Measurements from ENCODE around the gene CHST6. TPM values are rescaled to one million over a fixed set of nuclear protein-coding genes. Genes with fewer than 3 reads are reported as not detected.

CHST6 gene
- total and polyA plus RNA-seq, 9 of the 15 experiments (the other 6 are each of a cell fraction or from before 2014, with no cell fraction given) = 0.01 to 0.05 (median 0.02) TPM; not detected in 6

DNA sequence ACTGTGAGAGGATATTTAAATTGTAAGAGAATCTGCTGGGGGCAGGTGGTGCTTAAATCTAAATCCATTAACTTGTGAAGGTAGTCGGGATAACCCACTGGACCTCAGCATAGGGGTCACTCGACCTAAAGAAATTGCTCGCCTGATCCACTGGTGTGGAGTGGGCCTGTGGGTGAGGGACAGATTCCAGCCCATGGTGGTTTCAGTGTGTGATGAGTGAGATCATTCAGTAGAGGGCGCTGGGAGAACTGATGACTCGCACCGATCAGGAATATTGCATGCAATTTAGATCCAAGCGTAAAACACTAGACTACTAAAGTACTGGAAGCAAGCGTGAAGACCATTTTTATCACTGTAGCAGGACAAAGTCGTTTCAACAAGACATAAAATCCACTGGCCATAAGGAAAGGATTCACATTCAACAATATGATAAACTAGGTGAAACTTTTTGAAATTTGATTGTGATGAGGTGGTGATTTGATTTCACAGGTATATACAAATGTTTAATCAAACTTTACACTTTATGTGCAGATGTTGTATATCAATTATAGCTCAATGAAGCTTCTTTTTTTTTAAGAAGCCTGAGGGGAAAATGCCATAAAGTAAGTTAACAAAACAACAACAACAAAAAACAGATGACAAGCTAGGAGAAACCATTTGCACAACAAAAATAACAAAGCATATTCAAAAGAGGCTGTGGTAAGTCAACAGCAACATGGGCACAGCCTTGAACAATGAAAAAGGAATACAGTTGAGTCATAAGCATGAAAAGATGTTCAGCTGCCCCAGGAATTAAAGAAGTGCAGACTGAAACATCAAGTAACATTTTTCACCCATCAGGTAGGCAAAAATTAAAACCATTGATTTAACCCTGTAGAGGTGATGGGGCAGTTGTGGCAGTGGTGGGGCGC, 23.3 kb downstream of the CHST6 start (continued):
- TF ChIP-seq, protein P1, sequence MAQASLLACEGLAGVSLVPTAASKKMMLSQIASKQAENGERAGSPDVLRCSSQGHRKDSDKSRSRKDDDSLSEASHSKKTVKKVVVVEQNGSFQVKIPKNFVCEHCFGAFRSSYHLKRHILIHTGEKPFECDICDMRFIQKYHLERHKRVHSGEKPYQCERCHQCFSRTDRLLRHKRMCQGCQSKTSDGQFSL (CRISPR knock-in tag; IDR thresholded peaks at IDR 0.05) = no peak
- TF ChIP-seq, protein P1 (tag; IDR thresholded peaks at IDR 0.05) = no peak
- no peak for TF ChIP-seq SMARCA5 (IDR thresholded peaks at IDR 0.05)
- no peak for TF ChIP-seq CREB1 (IDR thresholded peaks at IDR 0.05)
- TF ChIP-seq CREB1 (CRISPR knock-in tag; IDR thresholded peaks at IDR 0.05) = 0 out of 2 replicates have a peak, but pooled peaks have one; percentile 22
- 0 out of 2 replicates have a peak, but pooled peaks have one; percentile 39 for TF ChIP-seq RB1 (IDR thresholded peaks at IDR 0.05; ENCODE audit: low read depth)
- 0 out of 2 replicates have a peak, but pooled peaks have one; percentile 35 for TF ChIP-seq CC2D1A (IDR thresholded peaks at IDR 0.05)
- TF ChIP-seq, protein P2, sequence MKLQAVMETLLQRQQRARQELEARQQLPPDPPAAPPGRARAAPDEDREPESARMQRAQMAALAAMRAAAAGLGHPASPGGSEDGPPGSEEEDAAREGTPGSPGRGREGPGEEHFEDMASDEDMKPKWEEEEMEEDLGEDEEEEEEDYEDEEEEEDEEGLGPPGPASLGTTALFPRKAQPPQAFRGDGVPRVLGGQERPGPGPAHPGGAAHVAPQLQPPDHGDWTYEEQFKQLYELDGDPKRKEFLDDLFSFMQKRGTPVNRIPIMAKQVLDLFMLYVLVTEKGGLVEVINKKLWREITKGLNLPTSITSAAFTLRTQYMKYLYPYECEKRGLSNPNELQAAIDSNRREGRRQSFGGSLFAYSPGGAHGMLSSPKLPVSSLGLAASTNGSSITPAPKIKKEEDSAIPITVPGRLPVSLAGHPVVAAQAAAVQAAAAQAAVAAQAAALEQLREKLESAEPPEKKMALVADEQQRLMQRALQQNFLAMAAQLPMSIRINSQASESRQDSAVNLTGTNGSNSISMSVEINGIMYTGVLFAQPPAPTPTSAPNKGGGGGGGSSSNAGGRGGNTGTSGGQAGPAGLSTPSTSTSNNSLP (IDR thresholded peaks at IDR 0.05; ENCODE audit: borderline replicate concordance, low read depth, low read length) = peak; percentile 72; the same call in 1 of the 2 replicates
- TF ChIP-seq, protein P3, sequence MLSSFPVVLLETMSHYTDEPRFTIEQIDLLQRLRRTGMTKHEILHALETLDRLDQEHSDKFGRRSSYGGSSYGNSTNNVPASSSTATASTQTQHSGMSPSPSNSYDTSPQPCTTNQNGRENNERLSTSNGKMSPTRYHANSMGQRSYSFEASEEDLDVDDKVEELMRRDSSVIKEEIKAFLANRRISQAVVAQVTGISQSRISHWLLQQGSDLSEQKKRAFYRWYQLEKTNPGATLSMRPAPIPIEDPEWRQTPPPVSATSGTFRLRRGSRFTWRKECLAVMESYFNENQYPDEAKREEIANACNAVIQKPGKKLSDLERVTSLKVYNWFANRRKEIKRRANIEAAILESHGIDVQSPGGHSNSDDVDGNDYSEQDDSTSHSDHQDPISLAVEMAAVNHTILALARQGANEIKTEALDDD (IDR thresholded peaks at IDR 0.05) = no peak
- peak; percentile 19; the same call in 1 of the 2 replicates for TF ChIP-seq ATF3 (IDR thresholded peaks at IDR 0.05)
- TF ChIP-seq ATF3 (CRISPR knock-in tag; conservative IDR thresholded peaks at IDR 0.05) = no peak
- TF ChIP-seq CTCF (IDR thresholded peaks at IDR 0.05 in 2 of 3, conservative IDR thresholded peaks at IDR 0.05 in 1 of 3; ENCODE audit: insufficient read depth in 2 of 3, low read depth in 1 of 3, low read length in 3 of 3) = peak; percentile 81 to 86 (median 86)
- TF ChIP-seq PKNOX1 (IDR thresholded peaks at IDR 0.05) = 0 out of 2 replicates have a peak, but pooled peaks have one; percentile 30
- TF ChIP-seq SMC3 (conservative IDR thresholded peaks at IDR 0.05; ENCODE audit: insufficient read depth, low read depth, low read length) = peak; percentile 57
- TF ChIP-seq, protein P4, sequence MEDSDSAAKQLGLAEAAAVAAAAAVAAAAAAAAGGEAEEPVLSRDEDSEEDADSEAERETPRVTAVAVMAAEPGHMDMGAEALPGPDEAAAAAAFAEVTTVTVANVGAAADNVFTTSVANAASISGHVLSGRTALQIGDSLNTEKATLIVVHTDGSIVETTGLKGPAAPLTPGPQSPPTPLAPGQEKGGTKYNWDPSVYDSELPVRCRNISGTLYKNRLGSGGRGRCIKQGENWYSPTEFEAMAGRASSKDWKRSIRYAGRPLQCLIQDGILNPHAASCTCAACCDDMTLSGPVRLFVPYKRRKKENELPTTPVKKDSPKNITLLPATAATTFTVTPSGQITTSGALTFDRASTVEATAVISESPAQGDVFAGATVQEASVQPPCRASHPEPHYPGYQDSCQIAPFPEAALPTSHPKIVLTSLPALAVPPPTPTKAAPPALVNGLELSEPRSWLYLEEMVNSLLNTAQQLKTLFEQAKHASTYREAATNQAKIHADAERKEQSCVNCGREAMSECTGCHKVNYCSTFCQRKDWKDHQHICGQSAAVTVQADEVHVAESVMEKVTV (CRISPR knock-in tag; IDR thresholded peaks at IDR 0.05) = peak; percentile 21; the same call in 1 of the 2 replicates
- peak; percentile 74 to 92 for TF ChIP-seq RAD21 (CRISPR knock-in tag; conservative IDR thresholded peaks at IDR 0.05 in 1 of 2, IDR thresholded peaks at IDR 0.05 in 1 of 2)

All from K562 (cell line).